A673 (cell line): ENCODE measurements around the gene GOLGA7B. TPM values are rescaled to one million over a fixed set of nuclear protein-coding genes. Genes with fewer than 3 reads are reported as not detected.

Experiments used
- BruUV-seq: library from RNA; stranded (reverse); fragments of 400-500 nt; replicated peaks from 2 replicates; lab custom pipeline; 2021; lab: Mats Ljungman, UMichigan
- CTCF ChIA-PET: fragments of 300-600 bp; sonication (Branson Sonifier 250); formaldehyde crosslinking; loops from one replicate; lab custom pipeline; 2022; ENCODE audit warnings: antibody characterized with exemption; lab: Charles Lee
- POLR2A ChIA-PET: fragments of 300-600 bp; sonication (Branson Sonifier 250); formaldehyde crosslinking; loops from one replicate; lab custom pipeline; 2022; ENCODE audit warnings: antibody characterized with exemption; ENCODE audit not compliant: low non-redundant PET; lab: Charles Lee
- DNase-seq: peaks from one replicate; pipeline ENCODE4 v3.0.0-alpha.2; 2015; ENCODE audit warnings: low spot score
- H3K27ac ChIP-seq: fragments of 200-600 bp; sonication (generic); 2 replicates; pipeline ENCODE4 v1.5.1; 2016; ENCODE audit warnings: mixed run types, low read depth, mild to moderate bottlenecking, mixed read lengths, antibody characterized with exemption, low read length; ENCODE audit not compliant: poor library complexity, severe bottlenecking
- H3K27me3 ChIP-seq: fragments of 200-600 bp; sonication (generic); replicated peaks from 2 replicates; pipeline ENCODE4 v1.6.1; 2017; ENCODE audit warnings: mixed run types, low read depth, mild to moderate bottlenecking, mixed read lengths, antibody characterized with exemption, low read length; ENCODE audit not compliant: insufficient read depth, poor library complexity
- H3K36me3 ChIP-seq: fragments of 200-600 bp; sonication (generic); 2 replicates; pipeline ENCODE4 v1.6.1; 2016; ENCODE audit warnings: mixed run types, mild to moderate bottlenecking, mixed read lengths, antibody characterized with exemption, low read length; ENCODE audit not compliant: insufficient read depth, poor library complexity, severe bottlenecking
- H3K4me1 ChIP-seq: fragments of 200-600 bp; sonication (generic); 2 replicates; pipeline ENCODE4 v1.6.1; 2017; ENCODE audit warnings: mixed run types, mild to moderate bottlenecking, mixed read lengths, antibody characterized with exemption, low read length; ENCODE audit not compliant: insufficient read depth, poor library complexity, severe bottlenecking
- H3K4me3 ChIP-seq: fragments of 200-600 bp; sonication (generic); 2 replicates; pipeline ENCODE4 v1.5.1; 2016; ENCODE audit warnings: low read depth, mixed run types, mild to moderate bottlenecking, mixed read lengths, low read length; ENCODE audit not compliant: poor library complexity, severe bottlenecking
- H3K9me3 ChIP-seq: fragments of 200-600 bp; sonication (generic); 2 replicates; pipeline ENCODE4 v1.6.1; 2016; ENCODE audit warnings: mixed run types, low read depth, mild to moderate bottlenecking, mixed read lengths, antibody characterized with exemption, low read length; ENCODE audit not compliant: poor library complexity, severe bottlenecking
- EZH2 ChIP-seq: fragments of 200-600 bp; sonication (generic); IDR thresholded peaks from 2 replicates; pipeline ENCODE4 v1.6.1; 2017; ENCODE audit warnings: borderline replicate concordance, low read depth, mild to moderate bottlenecking, mixed read lengths, antibody characterized with exemption, low read length; ENCODE audit not compliant: poor library complexity, severe bottlenecking
- intact Hi-C: fragments of 100-400 bp; cut with micrococcal nuclease; formaldehyde crosslinking; loops from one replicate; pipeline ENCODE4 v1.10.0; 2022; ENCODE audit not compliant: unreplicated experiment
- total RNA-seq: library from RNA; stranded (reverse); gene quantifications from 2 replicates; pipeline ENCODE4 v1.2.3, GENCODE V29; 2021
- TF ChIP-seq, protein P1 (sequence below): fragments of 300-800, 200-600 bp; sonication (generic); conservative IDR thresholded peaks from 2 replicates; pipeline ENCODE4 v1.5.1; 2017; ENCODE audit warnings: low read depth, mild to moderate bottlenecking, antibody characterized with exemption, low read length, moderate library complexity, mixed read lengths

Gene GOLGA7B
- total RNA-seq, 1 experiment from 2014 or later: 0.64 TPM

DNA sequence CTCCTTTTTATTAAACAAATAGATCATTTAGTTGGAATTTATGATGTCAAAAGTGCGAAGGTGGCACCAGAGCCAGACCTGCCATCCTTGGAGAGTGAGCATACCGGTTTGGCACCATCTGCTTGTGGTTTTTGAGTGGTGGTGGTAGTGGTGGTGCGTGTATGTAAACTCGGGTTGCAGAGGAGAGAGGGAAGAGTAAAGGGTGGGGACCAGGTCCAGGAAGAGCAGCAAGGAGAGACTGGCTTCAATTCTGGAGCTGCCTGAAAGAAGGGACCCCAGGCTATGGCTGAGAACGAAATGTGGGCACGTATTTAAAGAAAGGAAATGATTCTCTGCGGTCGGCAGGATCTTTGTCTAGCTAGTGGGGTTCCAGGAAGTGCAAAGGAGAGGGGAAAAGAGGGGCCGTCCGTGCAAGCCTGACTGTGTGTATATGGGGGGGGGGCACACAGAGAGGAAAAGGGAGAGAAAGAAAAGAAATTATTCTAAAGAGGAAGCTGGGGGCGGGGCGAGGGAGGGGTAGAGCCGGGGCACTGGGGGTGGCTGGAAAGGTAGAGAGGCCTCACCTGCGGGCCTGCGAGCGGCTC lies 448 bp upstream of the GOLGA7B start:
- TF ChIP-seq EZH2: no peak
- TF ChIP-seq, protein P1, sequence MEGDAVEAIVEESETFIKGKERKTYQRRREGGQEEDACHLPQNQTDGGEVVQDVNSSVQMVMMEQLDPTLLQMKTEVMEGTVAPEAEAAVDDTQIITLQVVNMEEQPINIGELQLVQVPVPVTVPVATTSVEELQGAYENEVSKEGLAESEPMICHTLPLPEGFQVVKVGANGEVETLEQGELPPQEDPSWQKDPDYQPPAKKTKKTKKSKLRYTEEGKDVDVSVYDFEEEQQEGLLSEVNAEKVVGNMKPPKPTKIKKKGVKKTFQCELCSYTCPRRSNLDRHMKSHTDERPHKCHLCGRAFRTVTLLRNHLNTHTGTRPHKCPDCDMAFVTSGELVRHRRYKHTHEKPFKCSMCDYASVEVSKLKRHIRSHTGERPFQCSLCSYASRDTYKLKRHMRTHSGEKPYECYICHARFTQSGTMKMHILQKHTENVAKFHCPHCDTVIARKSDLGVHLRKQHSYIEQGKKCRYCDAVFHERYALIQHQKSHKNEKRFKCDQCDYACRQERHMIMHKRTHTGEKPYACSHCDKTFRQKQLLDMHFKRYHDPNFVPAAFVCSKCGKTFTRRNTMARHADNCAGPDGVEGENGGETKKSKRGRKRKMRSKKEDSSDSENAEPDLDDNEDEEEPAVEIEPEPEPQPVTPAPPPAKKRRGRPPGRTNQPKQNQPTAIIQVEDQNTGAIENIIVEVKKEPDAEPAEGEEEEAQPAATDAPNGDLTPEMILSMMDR: no peak
- no TSS peak for BruUV-seq
- Histone ChIP-seq H3K36me3 (no peaks in the 10 kb centered on the region), H3K27me3 (no peaks in the 10 kb centered on the region), H3K9me3 (no peaks in the 10 kb centered on the region), H3K27ac (no peak overlapping the region), H3K4me1 (no peaks in the 10 kb centered on the region), H3K4me3 (peak overlapping the region; percentile 54)
- intact Hi-C loops: no loop called here
- POLR2A ChIA-PET: no interaction called here
- CTCF ChIA-PET: interaction anchor here (0.6 kb wide), 1 partner anchor 70 kb away, joined by 4 read pairs; no protein-coding TSS in a partner anchor
- no peak for DNase-seq

DNA sequence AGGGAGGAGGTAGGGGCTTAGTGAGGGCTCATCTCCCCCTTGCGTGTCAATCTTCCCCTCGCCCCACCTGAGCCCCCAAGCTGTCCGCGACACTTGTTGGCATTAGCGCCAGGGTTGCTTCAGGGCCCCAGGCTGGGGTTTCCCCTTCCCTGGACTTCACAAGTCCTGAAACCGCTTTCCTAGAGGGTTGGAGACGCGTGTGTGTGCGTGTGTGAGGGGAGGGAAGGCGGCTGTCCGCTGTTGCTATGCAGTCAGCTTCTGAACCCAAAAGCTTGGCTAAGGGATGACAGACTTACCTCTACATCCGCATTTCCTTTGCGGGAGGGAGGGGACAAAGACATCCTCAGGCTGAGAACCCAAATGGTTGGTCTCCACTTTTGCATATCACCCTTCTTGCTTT lies 803 bp downstream of the GOLGA7B start:
- Histone ChIP-seq H3K27me3 (no peaks in the 10 kb centered on the region), H3K4me3 (peak overlapping the region; percentile 54), H3K9me3 (no peaks in the 10 kb centered on the region), H3K4me1 (no peaks in the 10 kb centered on the region), H3K36me3 (no peaks in the 10 kb centered on the region), H3K27ac (no peak overlapping the region)
- no TSS peak for BruUV-seq
- intact Hi-C loops: no loop called here
- POLR2A ChIA-PET: no interaction called here
- DNase-seq: no peak
- no peak for TF ChIP-seq EZH2
- TF ChIP-seq, protein P1: no peak
- CTCF ChIA-PET: no interaction called here

DNA sequence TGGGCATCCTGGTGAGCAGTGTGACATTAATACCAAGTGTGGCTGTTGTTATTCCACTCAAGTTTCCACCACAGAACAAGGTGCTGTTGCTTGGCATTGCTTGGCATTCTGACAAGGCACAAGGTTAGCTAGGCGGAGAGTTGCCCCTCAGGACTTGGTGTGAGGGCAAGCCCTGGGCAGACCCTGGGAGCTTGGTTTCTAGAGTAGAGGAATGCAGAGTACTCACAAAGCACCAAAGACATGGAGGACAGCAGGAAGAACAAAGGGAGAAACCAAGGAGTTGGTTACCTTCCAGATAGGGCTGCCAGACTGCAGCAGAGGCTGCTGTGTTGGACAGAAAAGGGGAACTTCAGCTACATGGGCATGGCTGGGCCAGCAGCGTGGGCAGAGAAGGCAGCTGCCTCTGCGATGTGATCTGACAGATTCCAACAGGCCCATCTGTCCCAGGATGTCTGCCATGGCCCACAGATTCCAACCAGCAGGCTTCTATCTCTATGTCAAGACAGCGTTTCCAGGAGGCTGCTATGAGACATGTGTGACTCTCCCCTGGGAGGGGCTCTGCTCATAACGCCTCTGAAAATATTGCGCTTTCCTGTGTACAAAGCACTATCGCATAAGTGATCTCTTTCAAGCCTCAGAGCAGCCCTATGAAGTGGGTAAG lies 1.8 kb downstream of the GOLGA7B start:
- no peaks in the 10 kb centered on the region for H3K4me1 ChIP-seq
- no peak for DNase-seq
- no peaks in the 10 kb centered on the region for H3K36me3 ChIP-seq
- H3K4me3 ChIP-seq: no peak overlapping the region
- no TSS peak for BruUV-seq
- no peaks in the 10 kb centered on the region for H3K9me3 ChIP-seq
- intact Hi-C loops: no loop called here
- CTCF ChIA-PET: no interaction called here
- H3K27me3 ChIP-seq: no peaks in the 10 kb centered on the region
- H3K27ac ChIP-seq: no peak overlapping the region
- POLR2A ChIA-PET: no interaction called here
- TF ChIP-seq, protein P1: no peak
- no peak for TF ChIP-seq EZH2
